T47D (cell line): ENCODE measurements around the gene TBC1D4.

ENCODE experiments used
- DNase-seq, 2 experiments: peaks; one replicate each; pipeline versions ENCODE4 v3.0.0 to v3.0.0-alpha.2; 2011 to 2012; ENCODE audit warnings: low read depth in 1 of 2, low spot score in 1 of 2
- JUND ChIP-seq: IDR thresholded peaks from 2 replicates; pipeline ENCODE4 v1.6.1; 2012; ENCODE audit warnings: low read depth
- in situ Hi-C: cut with HindIII; loops from 2 replicates; pipeline ENCODE4 v1.10.0; 2016; ENCODE audit warnings: low sequenced_read_pairs, low pct_unique_long_range_greater_than_20kb

The TBC1D4 gene

DNA sequence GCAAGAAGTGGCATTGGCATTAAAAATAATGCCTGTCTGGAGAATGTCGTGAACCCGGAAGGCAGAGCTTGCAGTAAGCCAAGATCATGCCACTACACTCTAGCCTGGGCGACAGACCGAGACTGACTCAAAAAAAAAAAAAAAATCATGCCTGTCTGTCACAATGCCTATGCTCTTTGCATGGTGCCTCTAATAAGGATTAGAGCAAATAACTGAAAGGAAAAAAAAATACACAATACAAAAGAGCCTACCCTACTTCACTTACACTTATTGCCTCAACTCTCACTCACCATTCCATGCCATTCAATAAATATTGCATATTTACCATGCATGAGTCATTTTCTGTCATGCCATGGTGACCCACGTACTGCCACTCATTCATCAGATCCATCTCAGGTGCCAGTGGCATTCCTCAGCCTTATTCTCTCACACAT is 49.1 kb downstream of the TBC1D4 start:
- peak; percentile 1 to 59 for DNase-seq
- in situ Hi-C loops = no loop called here
- 0 out of 2 replicates have a peak, but pooled peaks have one; percentile 46 for TF ChIP-seq JUND

- DNase-seq = peak in 1 of 2 experiments; percentile 2
- TF ChIP-seq JUND = no peak
- in situ Hi-C loops = no loop called here
Observed at GRCh38 chr13:75432045-75432444, 49.9 kb downstream of the TBC1D4 start.

DNA sequence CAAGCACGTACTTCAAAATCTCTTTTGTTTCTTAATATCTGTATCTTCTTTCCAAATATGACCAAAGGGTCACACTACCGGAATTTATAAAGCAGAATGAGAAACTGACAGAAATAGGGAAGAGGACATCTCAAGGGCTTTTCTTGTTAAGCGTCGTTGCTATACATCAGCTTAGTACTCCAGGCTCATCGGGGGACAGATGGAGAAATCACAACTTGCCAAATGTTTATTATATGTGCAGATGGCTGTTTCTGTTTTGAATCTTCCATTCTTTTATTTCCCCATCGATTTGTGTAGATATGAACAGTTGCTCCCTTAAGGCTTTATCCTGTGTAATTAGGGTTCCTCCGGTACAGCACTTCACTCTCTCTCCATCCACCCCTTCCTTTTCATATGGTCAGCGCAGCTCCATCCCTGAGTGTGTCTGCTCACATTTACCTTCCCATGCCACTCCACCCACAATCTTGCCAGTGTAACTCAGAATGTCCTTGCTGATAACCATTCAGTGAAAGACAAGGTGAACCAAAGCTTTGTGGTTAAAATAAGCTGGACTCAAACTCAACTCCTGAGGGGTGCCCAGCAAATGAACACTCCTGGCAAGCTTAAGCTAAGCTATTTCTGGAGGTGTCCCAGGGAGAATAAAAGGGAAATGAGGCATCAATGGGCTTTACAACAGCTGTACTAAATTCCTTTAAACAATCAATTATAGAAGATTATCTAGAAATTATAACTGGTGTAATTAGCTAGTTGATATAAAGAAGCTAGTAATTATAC is 51.3 kb downstream of the TBC1D4 start:
- DNase-seq = no peak
- in situ Hi-C loops = no loop called here
- no peak for TF ChIP-seq JUND

GRCh38 chr13:75426421-75426820 is 55.5 kb downstream of the TBC1D4 start:
- in situ Hi-C loops = no loop called here
- TF ChIP-seq JUND = no peak
- no peak for DNase-seq

GRCh38 chr13:75425216-75426009 is 56.6 kb downstream of the TBC1D4 start:
- in situ Hi-C loops = no loop called here
- DNase-seq = no peak
- no peak for TF ChIP-seq JUND

DNA sequence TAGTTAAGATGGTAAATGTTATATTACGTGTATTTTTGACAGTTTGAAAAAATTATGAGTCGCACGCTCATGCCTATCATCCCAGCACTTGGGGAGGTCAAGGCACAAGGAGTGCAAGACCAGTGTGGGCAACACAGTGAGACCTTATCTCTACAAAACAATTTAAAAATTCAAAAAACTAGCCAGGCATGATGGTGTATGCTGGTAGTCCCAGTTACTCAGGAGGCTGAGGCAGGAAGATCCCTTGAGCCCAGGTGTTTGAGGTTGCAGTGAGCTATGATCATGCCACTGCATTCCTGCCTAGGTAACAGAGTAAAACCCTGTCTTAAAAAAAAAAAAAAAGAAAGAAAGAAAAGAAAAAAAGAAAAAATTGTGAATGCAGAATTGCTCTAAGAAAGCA is 58.0 kb downstream of the TBC1D4 start:
- no peak for TF ChIP-seq JUND
- DNase-seq = no peak
- in situ Hi-C loops = no loop called here

DNA sequence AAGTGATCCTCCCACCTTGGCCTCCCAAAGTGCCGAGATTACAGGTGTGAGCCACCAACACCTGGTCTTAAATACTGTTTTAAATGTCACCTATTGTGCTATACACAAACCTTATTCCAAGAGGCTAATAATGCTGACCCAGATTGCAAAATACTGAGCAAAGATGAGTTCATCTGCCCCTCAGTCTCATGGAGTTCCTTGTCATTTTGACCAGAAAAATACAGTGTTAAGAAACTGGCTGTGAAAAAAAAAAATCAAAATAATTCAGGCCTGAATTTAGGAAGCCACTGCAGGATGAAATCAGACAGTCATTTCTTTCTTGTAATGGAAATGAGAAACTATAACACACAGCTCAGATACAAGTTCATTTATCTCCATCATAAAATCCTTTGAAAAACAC is 59.9 kb downstream of the TBC1D4 start:
- DNase-seq = no peak
- in situ Hi-C loops = no loop called here
- no peak for TF ChIP-seq JUND

DNA sequence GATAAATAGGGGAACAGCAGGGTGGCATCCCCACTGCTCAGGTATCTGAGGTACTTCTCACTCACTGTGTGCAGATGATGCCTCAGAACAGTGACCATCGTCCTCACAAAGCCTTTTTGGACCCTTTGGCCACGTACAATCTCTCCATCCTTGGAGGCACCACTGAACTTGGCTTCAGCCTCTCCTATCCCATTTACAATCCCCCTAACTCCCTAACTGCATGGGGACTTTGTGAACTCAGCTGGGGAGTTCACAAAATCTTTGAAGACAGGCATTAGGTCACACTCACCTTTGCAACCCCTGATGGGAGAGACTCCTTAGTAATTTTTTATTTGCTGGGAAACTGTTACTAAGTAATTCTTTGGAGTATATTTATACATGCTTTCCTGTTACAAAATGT is 60.8 kb downstream of the TBC1D4 start:
- TF ChIP-seq JUND = no peak
- DNase-seq = no peak
- in situ Hi-C loops = no loop called here

GRCh38 chr13:75419656-75420055 is 62.3 kb downstream of the TBC1D4 start:
- in situ Hi-C loops = no loop called here
- no peak for TF ChIP-seq JUND
- DNase-seq = no peak

DNA sequence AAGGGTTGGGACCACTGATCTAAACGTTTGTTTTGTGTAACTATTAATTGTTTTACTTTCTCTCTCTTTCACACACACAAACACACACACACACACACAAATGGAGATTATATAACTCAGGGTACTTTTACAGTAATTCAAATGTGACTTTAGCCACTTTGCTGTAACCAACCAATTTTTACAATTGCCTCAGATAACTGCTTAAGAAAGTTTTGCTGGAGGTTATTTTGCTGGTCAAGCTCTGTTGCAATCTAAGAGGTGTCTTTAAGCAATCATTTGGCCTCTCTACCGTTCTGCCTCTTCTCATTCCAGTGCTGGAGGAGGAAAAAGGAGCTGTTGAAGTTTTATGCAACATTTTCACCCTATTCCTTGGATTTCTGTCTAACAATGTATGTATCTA is 63.0 kb downstream of the TBC1D4 start:
- TF ChIP-seq JUND = no peak

DNA sequence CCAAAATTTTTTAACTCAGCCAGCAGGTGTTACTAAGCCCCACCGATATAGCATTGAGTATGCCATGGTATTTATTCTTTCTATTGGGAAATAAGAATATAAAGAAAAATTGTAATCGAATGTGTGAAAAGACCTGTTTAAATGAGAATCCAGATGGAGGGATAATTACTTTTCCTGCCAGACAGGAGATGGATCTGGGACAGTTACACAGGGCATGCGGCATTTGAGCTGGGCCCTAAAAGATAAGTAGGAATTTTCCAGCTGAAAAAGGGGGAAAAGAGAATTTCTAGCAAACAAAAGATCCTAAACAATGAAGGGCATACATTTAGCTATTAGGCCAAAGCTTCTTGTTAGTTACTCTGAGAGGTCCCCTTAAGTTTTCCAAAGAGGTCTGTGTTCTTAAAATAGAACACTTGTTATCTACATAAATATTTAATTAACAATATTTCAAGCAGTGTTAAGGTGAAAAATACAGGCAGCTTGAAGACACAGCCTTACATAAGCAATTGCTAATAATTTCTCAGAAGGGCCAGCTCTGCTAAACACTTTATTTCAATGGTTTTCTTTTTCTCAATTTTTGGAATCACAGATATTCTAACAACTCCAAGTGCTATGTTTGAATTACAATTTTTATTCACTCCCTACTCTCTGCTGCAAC is 63.7 kb downstream of the TBC1D4 start:
- no peak for TF ChIP-seq JUND
- DNase-seq = no peak
- in situ Hi-C loops = no loop called here

More for the DNA sequence above, 63.0 kb downstream of the TBC1D4 start:
- no peak for DNase-seq
- in situ Hi-C loops = no loop called here

- in situ Hi-C loops = no loop called here
- no peak for DNase-seq
- TF ChIP-seq JUND = no peak
Observed at GRCh38 chr13:75417656-75418055, 64.3 kb downstream of the TBC1D4 start.

DNA sequence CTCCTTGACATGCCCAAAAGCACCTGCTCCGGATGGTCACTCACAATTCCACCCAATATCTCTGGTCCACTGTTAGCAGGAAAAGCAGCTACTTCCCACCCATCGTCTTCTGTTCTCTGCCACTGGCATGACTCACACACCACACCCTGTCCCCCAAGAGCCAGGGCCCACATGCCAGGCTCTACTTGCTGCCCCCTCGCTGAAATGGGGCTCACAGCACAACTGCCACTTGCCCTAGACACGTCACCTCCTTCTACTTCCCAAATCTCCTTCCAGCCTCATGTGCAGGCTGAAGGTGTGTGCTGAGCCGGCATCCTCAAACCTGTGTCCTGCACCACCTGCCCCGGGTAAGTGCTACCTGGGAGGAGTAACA is 65.0 kb downstream of the TBC1D4 start:
- in situ Hi-C loops = no loop called here
- no peak for DNase-seq
- TF ChIP-seq JUND = no peak
